Prostate gland (tissue), 2 donors: ENCODE results near the gene RAB18. TPM values are rescaled to one million over a fixed set of nuclear protein-coding genes. Genes with fewer than 3 reads are reported as not detected.

Source experiments
- DNase-seq: peaks from one replicate; pipeline ENCODE4 v3.0.0-alpha.2; 2019; ENCODE audit warnings: low spot score
- H3K27ac ChIP-seq, 2 donors: fragments of 200-600 bp; sonication (generic); 2 replicates each; pipeline ENCODE4 v1.5.1; 2017 to 2019
- H3K27me3 ChIP-seq: fragments of 200-600 bp; sonication (generic); replicated peaks from 2 replicates; pipeline ENCODE4 v1.5.1; 2019; ENCODE audit not compliant: insufficient read depth
- H3K36me3 ChIP-seq, 2 donors: fragments of 200-600 bp; sonication (generic); 1 replicate in 1 of 2; 2 replicates in 1 of 2; pipeline versions ENCODE4 v1.5.1 to v1.8.1; 2017 to 2019
- H3K4me1 ChIP-seq: fragments of 200-600 bp; sonication (generic); replicated peaks from 2 replicates; pipeline ENCODE4 v1.5.1; 2019
- H3K4me3 ChIP-seq, 2 donors: fragments of 200-600 bp; sonication (generic); 2 replicates each; pipeline ENCODE4 v1.5.1; 2017 to 2019
- H3K9me3 ChIP-seq: fragments of 200-600 bp; sonication (generic); 2 replicates; pipeline ENCODE4 v1.5.1; 2017
- POLR2A ChIP-seq: fragments of 450-650 bp; IDR thresholded peaks from one replicate; pipeline ENCODE4 v1.6.1; 2016; ENCODE audit warnings: antibody characterized with exemption, mild to moderate bottlenecking
- POLR2AphosphoS5 ChIP-seq: sonication (generic); formaldehyde crosslinking; IDR thresholded peaks from one replicate; pipeline ENCODE4 v1.6.1; 2017; ENCODE audit warnings: antibody characterized with exemption
- WGBS: methylation state at CpG from one replicate; pipeline ENCODE4 v1.1.5; 2018; 5-methylcytosine and 5-hydroxymethylcytosine counted together
- intact Hi-C: fragments of 100-400 bp; cut with DNase I; formaldehyde crosslinking; loops from one replicate; pipeline ENCODE4 v1.14.2; 2022
- total RNA-seq, 2 donors: library from RNA; depleted of rRNA; stranded (reverse); fragments of >200 nt; gene quantifications; one replicate each; pipeline ENCODE4 v1.1.0, GENCODE V29; 2016
- TF ChIP-seq, protein P1 (sequence below), 4 experiments: fragments of 200-600 bp in 2 of 4; fragments of 450-650 bp in 2 of 4; sonication (generic) in 2 of 4; IDR thresholded peaks; 1 replicate in 3 of 4; 2 replicates in 1 of 4; pipeline ENCODE4 v1.5.1; 2016 to 2019; ENCODE audit warnings: antibody characterized with exemption in 4 of 4, mild to moderate bottlenecking in 2 of 4, moderate library complexity in 2 of 4

Gene RAB18
- total RNA-seq, 2 donors from 2014 or later, result 53.5 to 62.6 TPM

DNA sequence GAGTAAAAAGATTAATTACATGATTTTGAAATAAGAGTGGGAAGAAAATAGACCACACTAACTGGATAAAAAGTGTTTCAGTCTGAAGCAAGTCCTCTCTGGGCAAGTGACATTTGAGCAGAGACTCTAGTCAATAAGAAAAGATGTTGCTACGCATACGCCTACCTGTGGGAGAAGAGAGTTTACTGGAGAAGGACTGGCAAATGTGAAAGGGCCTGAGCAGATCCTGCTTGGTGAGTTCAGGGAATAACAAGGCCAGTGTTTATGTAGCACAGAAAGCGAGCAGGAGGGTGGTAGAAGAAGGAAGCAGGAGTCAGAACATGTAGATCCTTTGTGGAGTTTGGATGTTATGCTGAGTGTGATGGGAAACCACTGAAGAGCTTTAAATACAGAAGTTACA, 43.4 kb downstream of the RAB18 start:
- 45% methylated on average over 3 of the region's 3 CpGs for WGBS
- Histone ChIP-seq H3K4me1 (no peaks in the 10 kb centered on the region), H3K27me3 (no peaks in the 10 kb centered on the region), H3K27ac (peak overlapping the region; percentile 60 to 79), H3K4me3 (no peak overlapping the region), H3K36me3 (no peaks in the 10 kb centered on the region), H3K9me3 (no peaks in the 10 kb centered on the region)
- TF ChIP-seq POLR2A (no peak), POLR2AphosphoS5 (peak; percentile 88)
- TF ChIP-seq, protein P1, sequence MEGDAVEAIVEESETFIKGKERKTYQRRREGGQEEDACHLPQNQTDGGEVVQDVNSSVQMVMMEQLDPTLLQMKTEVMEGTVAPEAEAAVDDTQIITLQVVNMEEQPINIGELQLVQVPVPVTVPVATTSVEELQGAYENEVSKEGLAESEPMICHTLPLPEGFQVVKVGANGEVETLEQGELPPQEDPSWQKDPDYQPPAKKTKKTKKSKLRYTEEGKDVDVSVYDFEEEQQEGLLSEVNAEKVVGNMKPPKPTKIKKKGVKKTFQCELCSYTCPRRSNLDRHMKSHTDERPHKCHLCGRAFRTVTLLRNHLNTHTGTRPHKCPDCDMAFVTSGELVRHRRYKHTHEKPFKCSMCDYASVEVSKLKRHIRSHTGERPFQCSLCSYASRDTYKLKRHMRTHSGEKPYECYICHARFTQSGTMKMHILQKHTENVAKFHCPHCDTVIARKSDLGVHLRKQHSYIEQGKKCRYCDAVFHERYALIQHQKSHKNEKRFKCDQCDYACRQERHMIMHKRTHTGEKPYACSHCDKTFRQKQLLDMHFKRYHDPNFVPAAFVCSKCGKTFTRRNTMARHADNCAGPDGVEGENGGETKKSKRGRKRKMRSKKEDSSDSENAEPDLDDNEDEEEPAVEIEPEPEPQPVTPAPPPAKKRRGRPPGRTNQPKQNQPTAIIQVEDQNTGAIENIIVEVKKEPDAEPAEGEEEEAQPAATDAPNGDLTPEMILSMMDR (IDR thresholded peaks at IDR 0.05), result peak in 1 of 4 experiments; percentile 3
- intact Hi-C loops, result no loop called here
- DNase-seq, result peak; percentile 75

GRCh38 chr10:27550823-27551222, 46.7 kb downstream of the RAB18 start:
- no peak overlapping the region for H3K4me3 ChIP-seq
- H3K4me1 ChIP-seq, result no peaks in the 10 kb centered on the region
- intact Hi-C loops, result loop anchor here (10.0 kb wide), 1 partner anchor 834 kb away; no protein-coding TSS in a partner anchor
- DNase-seq, result no peak
- H3K9me3 ChIP-seq, result no peaks in the 10 kb centered on the region
- TF ChIP-seq POLR2A, result no peak
- TF ChIP-seq POLR2AphosphoS5, result no peak
- TF ChIP-seq, protein P1 (IDR thresholded peaks at IDR 0.05), result no peak
- no peaks in the 10 kb centered on the region for H3K27me3 ChIP-seq
- no peak overlapping the region for H3K27ac ChIP-seq
- 83% methylated on average over 6 of the region's 6 CpGs for WGBS
- H3K36me3 ChIP-seq, result no peaks in the 10 kb centered on the region

GRCh38 chr10:27558612-27559020, 54.5 kb downstream of the RAB18 start:
- no peaks in the 10 kb centered on the region for H3K9me3 ChIP-seq
- no peak overlapping the region for H3K4me3 ChIP-seq
- H3K27me3 ChIP-seq, result no peaks in the 10 kb centered on the region
- H3K36me3 ChIP-seq, result no peaks in the 10 kb centered on the region
- TF ChIP-seq POLR2A, result no peak
- TF ChIP-seq, protein P1 (IDR thresholded peaks at IDR 0.05), result peak in 3 of 4 experiments; percentile 60 to 66 (median 61)
- no peak for TF ChIP-seq POLR2AphosphoS5
- H3K4me1 ChIP-seq, result no peaks in the 10 kb centered on the region
- no peak overlapping the region for H3K27ac ChIP-seq
- 2% methylated on average over 3 of the region's 3 CpGs for WGBS
- intact Hi-C loops, result loop anchor here (5.0 to 10.0 kb wide), 4 partner anchors 429 to 826 kb away; no protein-coding TSS in a partner anchor
- DNase-seq, result peak; percentile 26

GRCh38 chr10:27561334-27561733, 57.2 kb downstream of the RAB18 start:
- no peak for TF ChIP-seq POLR2AphosphoS5
- Histone ChIP-seq H3K27ac (no peak overlapping the region), H3K4me1 (no peaks in the 10 kb centered on the region), H3K27me3 (no peaks in the 10 kb centered on the region), H3K4me3 (no peak overlapping the region), H3K36me3 (no peaks in the 10 kb centered on the region), H3K9me3 (no peaks in the 10 kb centered on the region)
- 55% methylated on average over 2 of the region's 2 CpGs for WGBS
- no peak for DNase-seq
- intact Hi-C loops, result no loop called here

DNA sequence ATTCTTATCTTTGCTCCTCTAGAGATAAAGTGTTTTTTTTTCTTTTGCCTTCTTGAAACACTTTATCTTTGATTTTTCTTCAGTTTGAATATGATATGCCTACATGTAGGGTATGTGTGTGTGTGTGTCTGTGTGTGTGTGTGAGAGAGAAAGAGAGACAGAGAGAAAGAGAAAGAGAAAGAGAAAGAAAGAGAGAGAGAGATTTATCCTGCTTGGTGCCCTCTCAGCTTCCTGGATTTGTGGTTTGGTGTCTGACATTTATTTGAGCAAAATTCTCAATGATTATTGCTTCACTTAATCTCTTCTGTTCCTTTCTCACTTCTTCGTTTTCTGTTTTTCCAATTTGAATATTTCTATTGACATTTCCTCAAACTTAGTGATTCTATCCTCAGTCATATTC, 60.3 kb downstream of the RAB18 start:
- intact Hi-C loops, result no loop called here
- no peak for DNase-seq
- Histone ChIP-seq H3K27ac (no peak overlapping the region), H3K4me1 (no peaks in the 10 kb centered on the region), H3K36me3 (no peaks in the 10 kb centered on the region), H3K4me3 (no peak overlapping the region), H3K27me3 (no peaks in the 10 kb centered on the region), H3K9me3 (no peaks in the 10 kb centered on the region)
- 52% methylated on average over 1 of the region's 1 CpG for WGBS
- TF ChIP-seq, protein P1 (IDR thresholded peaks at IDR 0.05), result no peak
- TF ChIP-seq POLR2AphosphoS5 (no peak), POLR2A (no peak)
